Activated CD4-positive, alpha-beta memory T cell treated with anti-CD3 and anti-CD28 coated beads, Interleukin-2, amount 10 ng/mL, durations not matched to agents 7 days and 5 days (primary cell): ENCODE results near the gene GALNT2. TPM values are rescaled to one million over a fixed set of nuclear protein-coding genes. Genes with fewer than 3 reads are reported as not detected.

Source experiments
- CTCF ChIA-PET: fragments of 350-600 bp; sonication (Branson Sonifier 250); formaldehyde crosslinking; loops from one replicate; lab custom pipeline; 2021; ENCODE audit warnings: antibody characterized with exemption, inconsistent platforms; lab: Charles Lee
- POLR2A ChIA-PET: fragments of 350-600 bp; sonication (Branson Sonifier 250); formaldehyde crosslinking; loops from one replicate; lab custom pipeline; 2021; ENCODE audit warnings: antibody characterized with exemption; lab: Charles Lee
- DNase-seq: peaks from one replicate; pipeline ENCODE4 v3.0.0-alpha.2; 2020
- H3K27ac Mint-ChIP-seq: one replicate; pipeline ENCODE4 v1.8.0; 2021; ENCODE audit warnings: mild to moderate bottlenecking, mixed read lengths
- H3K27me3 Mint-ChIP-seq: one replicate; pipeline ENCODE4 v1.8.0; 2021; ENCODE audit warnings: mixed read lengths
- H3K36me3 Mint-ChIP-seq: one replicate; pipeline ENCODE4 v1.8.0; 2021; ENCODE audit warnings: low read depth, mixed read lengths
- H3K4me1 Mint-ChIP-seq: one replicate; pipeline ENCODE4 v1.8.0; 2021; ENCODE audit warnings: mixed read lengths
- H3K4me3 Mint-ChIP-seq: one replicate; pipeline ENCODE4 v1.8.0; 2021; ENCODE audit warnings: mild to moderate bottlenecking, mixed read lengths
- H3K9me3 Mint-ChIP-seq: one replicate; pipeline ENCODE4 v1.8.0; 2021; ENCODE audit warnings: mixed read lengths
- total RNA-seq, 2 experiments: library from RNA; stranded (reverse); gene quantifications; one replicate each; pipeline ENCODE4 v1.2.3, GENCODE V29; 2021

GALNT2 gene
- total RNA-seq, 2 experiments from 2014 or later, result 18.7 to 19.1 TPM

- no peak for DNase-seq
- Mint-ChIP-seq H3K4me1 (peaks cover 4% of the 10 kb centered on the region), H3K27ac (no peak overlapping the region), H3K4me3 (no peak overlapping the region), H3K36me3 (peaks cover 3% of the 10 kb centered on the region), H3K27me3 (peaks cover 13% of the 10 kb centered on the region), H3K9me3 (peaks cover 6% of the 10 kb centered on the region)
- POLR2A ChIA-PET, result no interaction called here
- CTCF ChIA-PET, result no interaction called here
These were observed 29.8 kb upstream of the GALNT2 start for GRCh38 chr1:230037261-230037660.

- ChIA-PET POLR2A (no interaction called here), CTCF (no interaction called here)
- Mint-ChIP-seq H3K27me3 (peaks cover 27% of the 10 kb centered on the region), H3K27ac (no peak overlapping the region), H3K4me3 (no peak overlapping the region), H3K4me1 (peaks cover 4% of the 10 kb centered on the region), H3K9me3 (peaks cover 6% of the 10 kb centered on the region), H3K36me3 (peaks cover 3% of the 10 kb centered on the region)
- no peak for DNase-seq
These were observed 26.6 kb upstream of the GALNT2 start for GRCh38 chr1:230040440-230040839.

- H3K9me3 Mint-ChIP-seq, result no peaks in the 10 kb centered on the region
- ChIA-PET POLR2A (no interaction called here), CTCF (no interaction called here)
- no peaks in the 10 kb centered on the region for H3K4me1 Mint-ChIP-seq
- no peak for DNase-seq
- no peak overlapping the region for H3K4me3 Mint-ChIP-seq
- peaks cover 23% of the 10 kb centered on the region for H3K27me3 Mint-ChIP-seq
- H3K27ac Mint-ChIP-seq, result no peak overlapping the region
- H3K36me3 Mint-ChIP-seq, result no peaks in the 10 kb centered on the region
These were observed 24.0 kb upstream of the GALNT2 start for GRCh38 chr1:230043081-230043480.

GRCh38 chr1:230044729-230045128 lies 22.3 kb upstream of the GALNT2 start:
- ChIA-PET CTCF (no interaction called here), POLR2A (no interaction called here)
- Mint-ChIP-seq H3K9me3 (no peaks in the 10 kb centered on the region), H3K36me3 (no peaks in the 10 kb centered on the region), H3K27ac (no peak overlapping the region), H3K27me3 (peaks cover 18% of the 10 kb centered on the region), H3K4me1 (no peaks in the 10 kb centered on the region), H3K4me3 (no peak overlapping the region)
- no peak for DNase-seq

GRCh38 chr1:230047114-230047865 lies 19.7 kb upstream of the GALNT2 start:
- H3K9me3 Mint-ChIP-seq, result no peaks in the 10 kb centered on the region
- H3K4me3 Mint-ChIP-seq, result no peak overlapping the region
- H3K36me3 Mint-ChIP-seq, result no peaks in the 10 kb centered on the region
- DNase-seq, result no peak
- H3K27ac Mint-ChIP-seq, result no peak overlapping the region
- ChIA-PET CTCF (no interaction called here), POLR2A (no interaction called here)
- peaks cover 16% of the 10 kb centered on the region for H3K27me3 Mint-ChIP-seq
- no peaks in the 10 kb centered on the region for H3K4me1 Mint-ChIP-seq

- no peaks in the 10 kb centered on the region for H3K9me3 Mint-ChIP-seq
- peaks cover 10% of the 10 kb centered on the region for H3K27me3 Mint-ChIP-seq
- POLR2A ChIA-PET, result interaction anchor here (1.2 kb wide), 1 partner anchor 18 kb away, joined by 4 read pairs; no protein-coding TSS in a partner anchor
- no peak for DNase-seq
- no peaks in the 10 kb centered on the region for H3K4me1 Mint-ChIP-seq
- no peak overlapping the region for H3K4me3 Mint-ChIP-seq
- no peaks in the 10 kb centered on the region for H3K36me3 Mint-ChIP-seq
- H3K27ac Mint-ChIP-seq, result no peak overlapping the region
- CTCF ChIA-PET, result no interaction called here
These were observed 18.7 kb upstream of the GALNT2 start for GRCh38 chr1:230048322-230048721.

- Mint-ChIP-seq H3K27ac (no peak overlapping the region), H3K4me1 (no peaks in the 10 kb centered on the region), H3K4me3 (no peak overlapping the region), H3K9me3 (no peaks in the 10 kb centered on the region), H3K27me3 (peaks cover 6% of the 10 kb centered on the region), H3K36me3 (no peaks in the 10 kb centered on the region)
- CTCF ChIA-PET, result no interaction called here
- no peak for DNase-seq
- POLR2A ChIA-PET, result interaction anchor here (1.2 kb wide), 1 partner anchor 17 kb away, joined by 4 read pairs; no protein-coding TSS in a partner anchor
These were observed 18.1 kb upstream of the GALNT2 start for GRCh38 chr1:230048922-230049321.

- H3K4me3 Mint-ChIP-seq, result no peak overlapping the region
- CTCF ChIA-PET, result no interaction called here
- no peak for DNase-seq
- H3K27me3 Mint-ChIP-seq, result peaks cover 6% of the 10 kb centered on the region
- no peak overlapping the region for H3K27ac Mint-ChIP-seq
- no peaks in the 10 kb centered on the region for H3K4me1 Mint-ChIP-seq
- no peaks in the 10 kb centered on the region for H3K36me3 Mint-ChIP-seq
- POLR2A ChIA-PET, result no interaction called here
- H3K9me3 Mint-ChIP-seq, result no peaks in the 10 kb centered on the region
These were observed 17.3 kb upstream of the GALNT2 start for GRCh38 chr1:230049731-230050130.

- H3K4me3 Mint-ChIP-seq, result no peak overlapping the region
- CTCF ChIA-PET, result no interaction called here
- H3K27me3 Mint-ChIP-seq, result peaks cover 6% of the 10 kb centered on the region
These were observed 15.9 kb upstream of the GALNT2 start for GRCh38 chr1:230050973-230051735.

GRCh38 chr1:230052018-230052417 lies 15.0 kb upstream of the GALNT2 start:
- peaks cover 6% of the 10 kb centered on the region for H3K27me3 Mint-ChIP-seq
- ChIA-PET CTCF (no interaction called here), POLR2A (no interaction called here)
- H3K27ac Mint-ChIP-seq, result no peak overlapping the region
- no peaks in the 10 kb centered on the region for H3K9me3 Mint-ChIP-seq
- DNase-seq, result no peak
- no peaks in the 10 kb centered on the region for H3K4me1 Mint-ChIP-seq
- no peak overlapping the region for H3K4me3 Mint-ChIP-seq
- no peaks in the 10 kb centered on the region for H3K36me3 Mint-ChIP-seq

More at GRCh38 chr1:230050973-230051735, 15.9 kb upstream of the GALNT2 start:
- no peaks in the 10 kb centered on the region for H3K9me3 Mint-ChIP-seq
- no peaks in the 10 kb centered on the region for H3K4me1 Mint-ChIP-seq
- no peaks in the 10 kb centered on the region for H3K36me3 Mint-ChIP-seq
- DNase-seq, result no peak
- no peak overlapping the region for H3K27ac Mint-ChIP-seq
- POLR2A ChIA-PET, result no interaction called here

GRCh38 chr1:230052665-230053064 lies 14.4 kb upstream of the GALNT2 start:
- Mint-ChIP-seq H3K4me3 (no peak overlapping the region), H3K4me1 (no peaks in the 10 kb centered on the region), H3K9me3 (no peaks in the 10 kb centered on the region), H3K27ac (no peak overlapping the region), H3K36me3 (no peaks in the 10 kb centered on the region), H3K27me3 (peaks cover 10% of the 10 kb centered on the region)
- no peak for DNase-seq
- ChIA-PET POLR2A (no interaction called here), CTCF (no interaction called here)

- POLR2A ChIA-PET, result no interaction called here
- no peaks in the 10 kb centered on the region for H3K36me3 Mint-ChIP-seq
- CTCF ChIA-PET, result no interaction called here
- no peaks in the 10 kb centered on the region for H3K9me3 Mint-ChIP-seq
- peaks cover 9% of the 10 kb centered on the region for H3K27me3 Mint-ChIP-seq
- DNase-seq, result no peak
- H3K4me1 Mint-ChIP-seq, result no peaks in the 10 kb centered on the region
- H3K27ac Mint-ChIP-seq, result no peak overlapping the region
- no peak overlapping the region for H3K4me3 Mint-ChIP-seq
These were observed 12.8 kb upstream of the GALNT2 start for GRCh38 chr1:230054092-230054749.

- Mint-ChIP-seq H3K9me3 (no peaks in the 10 kb centered on the region), H3K4me3 (no peak overlapping the region), H3K36me3 (no peaks in the 10 kb centered on the region), H3K27me3 (peaks cover 23% of the 10 kb centered on the region), H3K27ac (no peak overlapping the region), H3K4me1 (no peaks in the 10 kb centered on the region)
- DNase-seq, result no peak
- ChIA-PET POLR2A (interaction anchor here (0.5 kb wide), 1 partner anchor 362 kb away, joined by 7 read pairs; no protein-coding TSS in a partner anchor), CTCF (no interaction called here)
These were observed 10.9 kb upstream of the GALNT2 start for GRCh38 chr1:230056098-230056497.
